ENCODE measurements around the gene SMYD3.

SMYD3 gene

DNA sequence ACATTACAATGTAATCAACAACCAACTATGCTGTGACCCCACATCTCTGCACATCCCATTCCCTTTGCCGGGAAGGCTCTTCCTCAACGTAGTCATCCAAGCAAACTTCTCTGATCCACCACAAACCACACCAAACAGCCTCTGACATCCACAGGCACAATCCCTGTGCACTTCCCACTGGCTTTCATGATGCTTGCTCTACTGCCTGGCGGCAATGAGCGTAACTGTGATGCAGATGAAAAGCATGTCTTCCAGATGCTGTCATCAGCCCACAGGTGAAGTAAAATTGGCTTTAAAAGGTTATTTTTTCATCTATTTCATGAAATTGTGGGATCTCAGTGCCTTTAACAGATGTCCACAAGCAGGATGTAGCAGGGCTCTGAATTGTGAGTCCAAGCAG lies 635.2 kb downstream of the SMYD3 start:
- no peak for DNase-seq (ENCODE audit: low read depth)

DNA sequence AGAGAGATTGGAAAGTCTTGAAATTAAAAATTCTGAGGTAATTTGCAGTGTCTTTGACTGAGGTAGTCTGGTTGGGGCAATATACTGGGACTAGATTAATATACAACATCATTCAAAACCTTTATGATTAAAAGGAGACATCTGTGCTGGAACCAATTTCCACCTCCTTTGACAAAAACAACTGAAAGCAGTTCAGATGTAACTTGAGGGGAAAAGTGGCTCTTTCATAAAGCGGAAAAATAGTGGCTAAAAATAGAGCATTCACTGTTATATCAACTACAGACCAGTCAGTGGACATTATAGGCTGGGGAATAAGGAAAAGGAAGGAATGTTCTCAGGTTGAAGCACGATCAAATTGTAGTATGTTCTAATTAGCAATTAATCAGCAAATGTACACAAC lies 635.9 kb downstream of the SMYD3 start:
- no peak for DNase-seq (ENCODE audit: low read depth)

DNA sequence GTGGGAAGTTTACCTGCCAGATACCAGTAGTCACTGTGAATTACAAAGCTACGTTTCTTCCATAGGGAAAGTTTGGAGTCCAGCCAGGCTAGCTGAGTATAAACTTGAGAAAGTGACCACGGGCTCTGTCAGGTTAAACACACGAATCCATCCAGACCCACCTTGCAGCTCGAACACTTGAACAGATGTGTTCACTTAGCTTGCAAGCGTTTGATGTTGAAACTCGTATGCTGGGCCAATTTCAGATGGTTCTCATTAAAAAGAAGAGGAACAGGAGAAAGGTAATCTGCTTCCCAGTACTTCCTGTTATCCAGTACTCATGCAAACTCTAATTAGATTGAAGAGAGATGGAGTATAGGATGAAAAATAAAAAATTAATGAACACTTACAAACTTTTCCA lies 636.4 kb downstream of the SMYD3 start:
- no peak for DNase-seq (ENCODE audit: low read depth)

DNA sequence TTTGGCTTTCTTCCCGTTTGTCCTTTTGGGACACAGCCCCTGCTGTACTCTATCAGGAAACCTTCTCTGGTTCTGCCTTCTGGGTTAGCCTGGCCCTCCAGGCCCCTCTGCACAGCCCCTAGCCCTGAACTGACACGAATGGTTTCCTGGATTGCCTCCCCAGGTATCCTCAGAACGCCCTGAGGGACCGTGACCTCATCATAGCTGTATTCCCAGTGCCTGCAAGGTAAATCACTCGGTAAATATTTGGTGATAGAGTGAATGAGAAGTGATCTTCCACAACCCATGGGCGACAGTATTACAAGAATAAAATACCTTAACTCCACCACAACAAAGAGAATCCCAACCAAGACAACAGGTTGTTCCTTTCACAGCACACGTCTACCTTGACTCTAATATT lies 637.2 kb downstream of the SMYD3 start:
- DNase-seq (ENCODE audit: low read depth), result no peak

DNA sequence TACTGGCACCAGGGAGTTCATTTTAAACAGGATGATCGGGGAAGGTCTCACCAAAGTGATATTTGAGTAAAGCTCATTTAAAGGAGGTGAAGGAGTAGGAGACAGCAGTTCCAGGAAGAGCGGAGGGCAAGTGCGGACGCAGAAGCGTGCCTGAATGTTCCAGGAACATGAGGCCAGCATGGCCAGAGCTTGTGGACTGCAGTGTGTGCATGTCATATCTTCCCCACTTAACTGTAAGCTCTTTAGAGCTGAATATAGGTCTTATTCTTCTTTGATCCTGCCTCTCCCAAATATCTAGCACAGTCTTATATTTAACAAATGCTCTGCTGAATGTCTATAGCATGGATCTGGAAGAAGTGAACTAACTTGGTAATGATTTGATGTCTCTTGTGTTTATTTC lies 639.3 kb downstream of the SMYD3 start:
- DNase-seq (ENCODE audit: low read depth), result no peak

DNA sequence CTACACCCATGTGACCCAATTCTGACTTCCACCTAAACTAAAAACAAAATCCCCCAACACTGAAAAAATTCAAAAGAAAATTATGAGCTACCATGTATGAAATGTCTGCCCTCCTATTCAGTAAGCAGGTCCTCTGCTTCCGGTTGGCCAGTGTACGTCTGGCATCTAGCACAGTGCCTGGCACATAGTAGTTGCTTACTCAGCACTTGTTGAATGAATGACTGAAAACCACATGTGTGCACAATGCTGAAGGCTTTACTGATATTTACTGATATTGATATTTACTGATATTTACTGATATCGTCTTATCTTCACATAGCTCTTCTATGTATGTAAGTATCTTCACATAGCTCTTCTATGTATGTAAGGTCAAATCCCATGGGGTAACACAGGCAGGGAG lies 642.2 kb downstream of the SMYD3 start:
- no peak for DNase-seq (ENCODE audit: low read depth)

DNA sequence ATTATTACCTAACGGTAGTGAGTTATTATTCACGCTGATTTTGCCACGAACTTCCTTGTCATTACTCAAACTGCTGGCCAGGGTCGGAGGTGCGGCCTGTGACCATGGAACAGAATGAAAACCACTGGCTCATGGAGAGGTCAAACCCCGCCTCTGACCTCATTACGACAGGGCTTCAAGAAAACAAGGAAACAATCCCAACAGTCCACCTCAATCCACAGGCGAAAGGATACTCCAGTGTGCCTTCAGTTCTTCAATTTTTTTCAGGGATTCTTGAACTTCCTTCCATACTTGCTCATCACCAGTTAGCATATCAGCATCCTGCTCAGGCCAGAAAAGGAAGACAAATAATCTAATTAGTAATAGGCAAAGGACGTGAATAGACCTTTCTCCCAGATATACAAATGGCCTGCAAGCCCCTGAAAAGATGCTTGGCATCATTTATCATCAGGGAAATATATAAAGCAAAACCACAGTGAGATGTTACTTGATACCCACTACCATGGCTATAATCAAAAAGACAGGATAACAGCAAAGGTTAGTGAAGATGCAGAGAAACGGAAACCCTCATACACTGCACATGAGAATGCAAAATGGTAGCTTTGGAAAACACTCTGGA lies 643.4 kb downstream of the SMYD3 start:
- no peak for DNase-seq (ENCODE audit: low read depth)

DNA sequence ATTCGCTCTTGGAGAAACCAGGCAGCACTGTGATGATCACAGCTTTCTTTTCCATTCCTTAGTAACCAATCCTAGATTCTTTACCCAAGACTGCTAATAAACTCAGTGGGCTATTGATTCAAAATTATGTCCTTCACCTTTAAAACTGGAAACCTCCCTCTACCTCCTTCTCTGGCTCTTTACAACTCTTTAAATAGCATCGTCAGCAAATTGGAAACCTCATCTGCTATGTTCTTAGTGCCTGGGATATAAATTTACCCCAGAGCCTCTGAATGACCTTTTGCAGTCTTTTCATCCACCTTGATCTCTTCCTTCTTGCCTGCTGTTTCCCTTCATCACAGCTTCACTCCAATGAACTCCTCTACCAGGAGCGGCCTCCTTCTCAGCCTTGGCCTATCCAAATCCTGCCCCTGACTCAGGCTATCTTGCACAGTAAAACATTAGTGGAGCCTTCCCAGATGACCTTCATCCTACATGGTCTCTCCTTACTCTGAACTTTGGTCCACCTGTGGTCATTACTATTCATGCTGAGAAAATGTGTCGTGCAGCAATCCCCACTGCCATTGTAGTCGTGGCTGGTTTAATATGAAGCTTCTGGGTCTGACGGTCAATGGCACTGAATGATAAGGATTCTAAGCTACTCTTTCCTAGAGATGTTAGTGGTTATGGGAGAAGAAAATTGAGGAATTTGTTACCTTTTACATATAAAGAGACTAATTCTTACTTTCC lies 644.1 kb downstream of the SMYD3 start:
- DNase-seq (ENCODE audit: low read depth), result no peak

DNA sequence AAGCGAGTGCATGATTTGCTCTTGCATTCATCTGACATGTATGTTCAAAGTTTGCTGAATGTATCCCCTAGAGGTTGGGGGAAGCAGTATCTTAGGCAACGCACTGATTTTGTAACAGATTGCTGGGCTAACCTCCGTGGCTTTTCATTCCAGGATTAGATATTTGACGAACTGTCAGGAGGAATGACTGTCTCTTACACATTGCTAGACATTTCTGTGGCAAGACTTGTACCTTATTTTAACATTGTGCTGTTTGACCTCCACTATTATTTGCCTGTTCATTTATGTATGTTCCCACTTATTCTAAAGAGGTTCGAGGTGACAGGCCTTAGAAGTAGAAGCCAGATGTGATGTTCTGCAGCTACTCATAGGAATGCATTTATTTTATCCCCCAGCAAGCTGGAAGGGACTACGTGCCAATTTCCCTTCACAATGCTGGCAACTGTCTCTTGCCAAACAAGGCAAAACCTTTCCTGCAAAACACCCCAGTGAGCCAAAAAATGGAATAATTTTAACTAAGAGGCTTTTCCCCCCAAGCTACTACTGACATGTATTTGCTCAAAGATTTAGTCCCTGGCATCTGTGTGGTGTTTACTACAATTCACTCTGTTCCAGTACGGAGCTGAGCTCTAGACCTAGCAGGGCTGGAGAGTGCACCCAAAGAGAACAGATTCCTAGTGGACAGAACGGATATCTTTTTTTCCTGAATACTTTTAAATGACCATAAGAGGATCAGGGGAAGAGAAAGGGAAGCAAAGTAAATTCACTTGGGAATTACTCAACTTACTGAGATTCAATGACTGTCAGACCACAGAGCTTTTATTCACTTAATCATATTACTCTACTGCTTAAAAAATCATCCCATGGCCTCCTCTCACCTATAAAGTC lies 646.2 kb downstream of the SMYD3 start:
- peak; percentile 79 for DNase-seq (ENCODE audit: low read depth)

DNA sequence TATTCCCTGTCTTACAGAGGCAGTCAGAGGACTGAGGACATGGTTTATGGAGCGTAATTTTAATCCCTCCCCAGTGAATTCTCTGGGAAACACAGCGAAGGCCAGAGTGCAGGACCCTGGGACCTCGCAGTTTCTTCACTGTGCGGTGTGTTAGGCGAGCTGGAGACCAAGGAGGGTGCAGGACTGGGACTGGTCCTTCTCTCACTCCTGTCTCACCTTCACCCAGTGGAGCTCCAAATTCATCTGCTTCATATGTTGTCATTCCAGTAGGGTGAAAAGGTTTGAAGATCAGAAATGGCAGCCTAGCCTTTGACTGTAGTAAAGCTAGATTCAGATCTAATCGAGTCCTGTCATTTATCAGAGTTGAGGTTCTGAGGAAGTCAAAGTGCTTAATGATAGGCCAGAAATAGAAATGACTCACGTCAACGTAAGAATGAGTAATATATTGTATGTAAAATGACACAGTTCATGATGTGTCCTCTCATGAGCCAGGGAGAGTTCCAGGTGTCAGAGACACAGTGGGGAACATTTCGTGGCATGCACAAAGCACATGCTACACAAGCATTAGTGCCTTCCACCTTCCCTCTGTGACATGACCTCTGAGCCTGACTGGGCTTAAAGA lies 647.5 kb downstream of the SMYD3 start:
- DNase-seq (ENCODE audit: low read depth), result no peak

DNA sequence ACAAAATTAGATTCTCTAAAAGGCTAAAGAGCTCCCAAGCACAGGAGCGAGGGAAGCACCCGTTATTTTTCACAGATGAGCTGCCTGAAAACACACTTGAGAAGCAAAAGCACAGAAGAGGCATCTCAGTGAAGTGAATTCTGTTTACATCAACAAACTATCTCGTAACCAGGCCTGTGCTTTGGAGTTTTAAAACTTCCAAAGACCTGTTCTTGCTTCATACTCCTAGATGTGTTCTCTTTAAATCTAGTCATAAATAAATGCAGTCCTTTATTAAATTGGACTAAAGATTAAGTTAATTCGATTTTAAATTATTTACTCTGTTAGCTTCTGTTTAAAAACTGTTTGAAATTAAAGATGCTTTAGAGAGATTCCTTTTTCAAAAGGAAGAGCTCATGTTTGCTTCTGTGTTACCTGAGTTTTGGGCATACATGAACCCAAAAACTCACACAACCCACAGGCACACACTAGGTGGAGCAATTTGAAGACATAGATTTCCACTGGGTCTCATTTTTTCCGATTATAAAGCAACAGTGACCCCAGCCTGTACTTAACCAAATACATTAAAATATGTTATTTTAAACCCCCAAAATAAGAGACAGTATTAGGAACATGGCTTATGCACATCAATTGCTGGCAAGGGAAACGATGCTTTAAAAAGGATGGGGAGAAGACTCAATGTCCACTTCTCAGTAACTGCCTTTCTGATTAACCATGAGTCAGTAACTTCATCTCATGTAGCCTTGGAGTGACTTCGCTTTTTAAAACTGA lies 648.2 kb downstream of the SMYD3 start:
- DNase-seq (ENCODE audit: low read depth), result peak; percentile 18

DNA sequence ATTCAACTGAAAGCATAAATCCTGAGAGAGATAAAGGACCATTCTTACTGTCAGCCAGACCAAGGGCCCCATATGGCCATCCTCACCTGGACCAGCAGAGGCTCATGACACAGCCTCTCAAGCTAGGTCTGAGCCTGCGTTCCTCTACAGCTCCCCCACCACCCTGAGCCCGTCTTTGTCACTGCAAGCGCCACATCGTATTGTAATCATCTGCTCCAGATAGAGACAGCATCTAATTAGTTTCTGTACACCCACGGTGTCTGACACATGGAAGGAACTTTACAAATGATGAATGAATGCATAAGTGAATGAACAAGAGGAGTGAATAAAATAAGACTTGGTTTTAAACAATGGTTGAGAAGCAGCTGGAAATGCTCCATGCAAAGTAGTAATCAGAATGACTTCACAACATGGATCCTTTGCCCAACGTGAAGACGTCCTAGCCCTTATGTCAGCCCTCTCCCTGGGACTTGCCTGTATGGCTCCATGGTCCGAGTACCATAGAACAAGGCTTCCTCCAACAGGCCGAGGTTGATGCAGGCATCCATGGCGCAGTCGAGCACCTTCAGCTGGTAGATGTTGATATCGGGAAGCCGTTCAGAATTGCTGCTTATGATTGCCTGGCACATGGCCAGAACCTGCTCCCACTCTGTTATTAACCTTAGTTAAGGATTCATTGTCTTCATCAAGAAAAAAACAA lies 648.9 kb downstream of the SMYD3 start:
- no peak for DNase-seq (ENCODE audit: low read depth)

DNA sequence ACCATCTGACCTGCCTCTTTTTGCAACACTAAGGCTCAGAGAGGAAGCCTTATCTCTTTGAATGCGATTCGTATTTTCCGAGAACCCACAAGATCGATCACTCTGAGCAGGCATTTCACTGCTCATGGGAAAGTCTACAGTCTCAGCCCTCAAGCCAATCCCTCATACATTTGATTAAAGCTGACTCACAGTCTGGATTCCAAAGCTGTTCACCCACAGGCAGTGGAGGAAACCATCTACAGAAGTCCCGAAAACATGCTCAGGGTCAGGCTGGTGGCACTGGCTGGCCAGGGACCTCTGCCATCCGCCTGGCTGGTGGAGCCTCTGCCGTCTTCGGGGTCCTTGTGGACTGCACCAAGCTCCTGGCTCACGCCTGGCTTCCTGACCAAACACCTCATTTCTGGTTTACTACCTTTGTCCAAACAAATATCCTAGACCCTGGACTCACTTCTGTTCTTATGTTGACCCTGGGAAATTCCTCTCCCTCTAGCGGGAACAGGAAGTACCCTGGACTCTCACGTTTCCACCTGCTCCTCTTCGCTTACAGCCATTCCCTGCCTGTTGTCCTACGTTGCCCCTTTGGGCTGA lies 650.0 kb downstream of the SMYD3 start:
- no peak for DNase-seq (ENCODE audit: low read depth)

DNA sequence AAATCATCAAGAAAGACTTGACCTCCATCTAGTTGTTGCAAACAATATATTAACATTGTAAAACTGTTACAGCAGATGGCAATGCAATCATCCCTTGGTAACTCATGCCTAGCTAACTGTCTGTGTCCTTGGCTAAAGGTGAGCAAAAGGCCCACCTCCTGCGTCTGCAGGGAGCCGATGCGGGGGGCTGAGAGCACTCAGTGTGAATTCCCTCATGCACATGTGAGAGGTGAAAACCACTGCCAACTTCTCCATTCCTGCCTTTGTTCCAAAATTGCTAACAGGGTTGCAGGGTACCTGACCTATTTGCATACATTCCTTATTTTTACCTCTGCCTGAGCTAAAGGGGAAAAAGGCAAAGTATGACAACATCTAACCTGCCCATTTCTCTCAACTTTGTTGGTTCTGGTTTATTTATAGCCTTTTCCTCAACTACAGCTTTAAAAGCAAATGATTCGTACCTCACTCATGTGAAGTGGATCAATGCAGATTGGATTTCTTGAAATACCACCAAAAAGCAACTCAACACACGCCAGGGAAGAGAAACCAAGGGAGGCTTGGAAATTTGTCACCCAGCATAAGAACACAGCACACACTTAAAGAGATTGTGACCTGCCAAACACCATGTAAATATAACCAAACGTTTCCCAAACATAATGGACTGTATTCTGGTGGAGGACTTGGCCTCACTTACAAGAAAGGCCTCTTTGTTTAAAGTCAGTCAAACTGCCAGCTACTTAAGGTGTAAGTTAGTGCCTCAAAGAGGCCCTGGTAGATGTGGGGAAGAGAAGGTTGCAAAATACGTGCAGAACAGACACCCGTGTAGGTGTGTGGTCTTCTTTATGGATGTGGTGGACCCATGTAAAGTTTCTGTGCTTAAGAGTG lies 651.0 kb downstream of the SMYD3 start:
- DNase-seq (ENCODE audit: low read depth), result no peak

DNA sequence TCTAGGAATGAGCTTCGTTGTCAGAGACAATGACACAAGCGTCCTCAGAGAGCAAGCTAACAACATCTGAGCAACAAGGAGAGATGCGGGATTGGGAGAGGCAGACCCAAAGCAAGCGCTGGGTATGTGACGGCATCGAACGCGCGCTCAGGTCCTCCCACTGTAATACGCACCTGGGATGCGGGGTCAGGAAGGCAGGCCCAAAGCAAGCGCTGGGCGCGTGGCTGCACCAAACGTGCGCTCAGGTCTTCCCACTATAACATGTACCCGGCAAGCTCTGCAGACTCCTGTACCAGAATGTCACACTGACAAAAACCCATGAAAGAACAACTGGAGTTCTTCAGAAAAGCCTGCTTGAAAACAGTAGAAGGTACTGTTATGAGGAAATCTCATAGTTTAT lies 653.8 kb downstream of the SMYD3 start:
- no peak for DNase-seq (ENCODE audit: low read depth)

DNA sequence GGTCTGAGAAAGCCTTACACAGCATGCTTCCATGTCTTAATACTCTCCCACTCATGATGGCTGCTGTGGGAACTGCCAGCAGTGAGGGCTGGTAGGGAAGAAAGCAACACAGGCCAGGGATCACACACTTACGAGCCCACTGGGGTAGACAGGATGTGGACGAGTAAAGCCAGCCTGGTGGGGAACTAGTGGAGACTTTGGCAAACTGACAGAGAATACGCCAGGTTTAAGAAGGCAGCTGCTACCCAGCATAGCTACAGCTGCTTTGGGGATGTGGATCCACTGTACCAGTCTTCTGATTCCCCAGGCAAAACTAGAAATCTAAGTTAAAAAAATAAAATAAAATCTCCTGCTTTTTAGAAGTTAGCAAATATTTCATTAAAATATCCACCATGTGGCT lies 664.0 kb downstream of the SMYD3 start:
- no peak for DNase-seq (ENCODE audit: low read depth)

DNA sequence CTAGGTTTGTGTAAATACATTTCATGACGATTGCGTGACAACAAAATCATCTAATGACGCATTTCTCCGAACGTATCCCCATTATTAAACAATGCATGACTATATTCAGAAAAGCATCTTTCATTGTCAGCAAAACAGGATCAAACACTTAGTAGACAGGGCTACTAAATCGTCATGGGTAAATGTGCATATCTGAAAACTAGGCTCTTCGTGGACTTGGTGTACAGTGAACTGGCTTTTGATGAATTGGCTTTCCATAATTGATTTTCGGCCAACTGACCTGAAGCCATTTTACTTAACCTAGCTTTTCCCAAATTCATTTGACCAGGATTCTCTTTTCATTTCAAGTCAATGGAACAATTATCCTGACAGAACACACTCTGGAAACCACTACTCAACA lies 665.0 kb downstream of the SMYD3 start:
- DNase-seq (ENCODE audit: low read depth), result no peak

DNA sequence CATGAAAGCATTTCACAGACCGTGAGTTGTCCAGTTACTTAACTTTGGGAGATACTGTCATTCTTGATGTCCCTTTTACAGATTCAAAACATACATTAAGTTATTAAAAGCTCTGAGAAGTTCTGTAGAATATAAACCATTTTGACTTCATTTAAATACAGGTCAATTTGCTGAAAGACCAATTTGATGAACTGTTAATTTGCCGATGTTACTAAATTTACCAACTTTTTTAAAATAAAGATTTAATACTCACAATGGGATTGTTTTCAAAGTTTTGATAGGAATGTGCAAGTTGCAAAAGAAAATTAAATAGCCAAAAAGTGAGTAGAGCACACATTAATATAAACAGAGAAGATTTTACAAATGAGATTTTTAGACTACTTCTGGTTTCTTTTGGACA lies 666.1 kb downstream of the SMYD3 start:
- no peak for DNase-seq (ENCODE audit: low read depth)

DNA sequence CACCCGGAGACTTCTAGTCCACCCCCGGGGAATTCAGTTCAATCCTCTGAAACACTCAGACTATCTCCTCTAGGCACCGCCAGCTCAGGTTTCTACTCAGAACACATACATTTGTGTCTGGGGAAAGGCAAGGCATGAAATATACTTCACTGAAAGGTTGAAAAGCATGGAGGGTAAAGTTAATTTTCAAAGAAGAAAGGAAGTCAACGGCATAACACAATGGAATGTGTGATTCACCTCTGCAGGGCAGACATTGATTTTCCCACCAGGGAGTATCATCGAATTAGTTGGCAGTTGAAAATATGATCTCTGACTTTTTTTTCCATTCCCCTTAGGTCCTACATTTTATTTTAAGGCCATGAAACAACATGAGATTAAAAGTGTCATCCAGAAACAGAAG lies 669.4 kb downstream of the SMYD3 start:
- no peak for DNase-seq (ENCODE audit: low read depth)

DNA sequence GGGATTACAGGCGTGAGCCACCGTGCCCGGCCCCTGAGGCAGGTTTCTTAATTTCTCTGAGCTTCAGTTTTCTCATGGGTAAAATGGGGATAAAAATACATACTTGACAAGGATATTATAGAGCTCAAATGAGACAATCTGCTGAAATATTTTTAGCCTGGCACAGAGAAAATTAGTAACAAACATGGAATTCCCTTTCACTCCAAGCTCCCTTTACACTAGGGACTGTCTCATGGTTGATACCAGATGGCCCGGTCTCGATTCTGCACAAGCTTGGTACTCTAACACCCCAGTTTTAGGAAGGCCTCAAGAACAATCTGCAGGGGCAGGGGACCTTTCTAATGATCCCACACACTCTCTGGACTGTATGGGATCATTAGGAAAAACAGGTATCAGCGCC lies 671.7 kb downstream of the SMYD3 start:
- no peak for DNase-seq (ENCODE audit: low read depth)
